Sigmoid colon (tissue), 7 donors: ENCODE data around the gene POLR2C. TPM values are rescaled to one million over a fixed set of nuclear protein-coding genes. Genes with fewer than 3 reads are reported as not detected.

Experiments
- DNase-seq: peaks from one replicate; pipeline ENCODE4 v3.0.0-alpha.2; 2019
- H3K27ac ChIP-seq, 4 donors: fragments of 200-600 bp; sonication (generic); one replicate each; pipeline ENCODE4 v1.5.1; 2016 to 2019; ENCODE audit warnings: mild to moderate bottlenecking in 1 of 4
- H3K27me3 ChIP-seq, 3 donors: fragments of 200-600 bp; sonication (generic); one replicate each; pipeline ENCODE4 v1.5.1; 2019; ENCODE audit warnings: mild to moderate bottlenecking in 1 of 3
- H3K36me3 ChIP-seq, 4 donors: fragments of 200-600 bp; sonication (generic); one replicate each; pipeline ENCODE4 v1.5.1; 2016 to 2019
- H3K4me1 ChIP-seq, 4 donors: fragments of 200-600 bp; sonication (generic); one replicate each; pipeline ENCODE4 v1.5.1; 2017 to 2019
- H3K4me3 ChIP-seq, 4 donors: fragments of 200-600 bp; sonication (generic); one replicate each; pipeline ENCODE4 v1.5.1; 2017 to 2019; ENCODE audit warnings: mild to moderate bottlenecking in 2 of 4, moderate library complexity in 1 of 4
- H3K9me3 ChIP-seq, 4 donors: fragments of 200-600 bp in 3 of 4; sonication (generic) in 3 of 4; one replicate each; pipeline versions ENCODE4 v1.5.1 to v1.6.1; 2013 to 2019
- EP300 ChIP-seq, 4 donors: sonication (generic); formaldehyde crosslinking; IDR thresholded peaks; one replicate each; pipeline ENCODE4 v1.6.1; 2017; ENCODE audit warnings: antibody characterized with exemption in 4 of 4
- POLR2A ChIP-seq, 2 donors: fragments of 450-650 bp; IDR thresholded peaks; one replicate each; pipeline ENCODE4 v1.6.1; 2016; ENCODE audit warnings: antibody characterized with exemption in 2 of 2, mild to moderate bottlenecking in 2 of 2, moderate library complexity in 2 of 2
- POLR2AphosphoS5 ChIP-seq, 4 donors: sonication (generic); formaldehyde crosslinking; IDR thresholded peaks; one replicate each; pipeline ENCODE4 v1.6.1; 2017; ENCODE audit warnings: antibody characterized with exemption in 4 of 4
- WGBS, 2 donors: extraction: QIAGEN DNeasy Blood & Tissue Kit; methylation state at CpG; one replicate each; pipeline ENCODE4 v1.1.7; 2013; 5-methylcytosine and 5-hydroxymethylcytosine counted together
- intact Hi-C: fragments of 100-400 bp; cut with DNase I; formaldehyde crosslinking; loops from one replicate; pipeline ENCODE4 v1.15.1; 2023
- polyA plus RNA-seq, 3 donors: library from polyadenylated mRNA; stranded (reverse); fragments of 200-250 nt; gene quantifications; one replicate each; pipeline ENCODE4 v1.2.3, GENCODE V29; 2013
- total RNA-seq, 4 donors: library from RNA; depleted of rRNA; stranded (reverse); fragments of >200 nt; gene quantifications; one replicate each; pipeline ENCODE4 v1.1.0, GENCODE V29; 2016
- TF ChIP-seq, protein P1 (sequence below), 4 experiments: fragments of 450-650 bp in 3 of 4; fragments of 200-600 bp in 1 of 4; IDR thresholded peaks; one replicate each; pipeline ENCODE4 v1.5.1; 2016 to 2019; ENCODE audit warnings: antibody characterized with exemption in 4 of 4, mild to moderate bottlenecking in 3 of 4, moderate library complexity in 2 of 4
- donor health status: healthy with polysubstance abuse.
- donor health status: Bipolar disorder and iron deficiency.
- donor health status: healthy.

Gene POLR2C
- total and polyA plus RNA-seq, 7 donors, result 52.3 to 141 (median 77.7) TPM

DNA sequence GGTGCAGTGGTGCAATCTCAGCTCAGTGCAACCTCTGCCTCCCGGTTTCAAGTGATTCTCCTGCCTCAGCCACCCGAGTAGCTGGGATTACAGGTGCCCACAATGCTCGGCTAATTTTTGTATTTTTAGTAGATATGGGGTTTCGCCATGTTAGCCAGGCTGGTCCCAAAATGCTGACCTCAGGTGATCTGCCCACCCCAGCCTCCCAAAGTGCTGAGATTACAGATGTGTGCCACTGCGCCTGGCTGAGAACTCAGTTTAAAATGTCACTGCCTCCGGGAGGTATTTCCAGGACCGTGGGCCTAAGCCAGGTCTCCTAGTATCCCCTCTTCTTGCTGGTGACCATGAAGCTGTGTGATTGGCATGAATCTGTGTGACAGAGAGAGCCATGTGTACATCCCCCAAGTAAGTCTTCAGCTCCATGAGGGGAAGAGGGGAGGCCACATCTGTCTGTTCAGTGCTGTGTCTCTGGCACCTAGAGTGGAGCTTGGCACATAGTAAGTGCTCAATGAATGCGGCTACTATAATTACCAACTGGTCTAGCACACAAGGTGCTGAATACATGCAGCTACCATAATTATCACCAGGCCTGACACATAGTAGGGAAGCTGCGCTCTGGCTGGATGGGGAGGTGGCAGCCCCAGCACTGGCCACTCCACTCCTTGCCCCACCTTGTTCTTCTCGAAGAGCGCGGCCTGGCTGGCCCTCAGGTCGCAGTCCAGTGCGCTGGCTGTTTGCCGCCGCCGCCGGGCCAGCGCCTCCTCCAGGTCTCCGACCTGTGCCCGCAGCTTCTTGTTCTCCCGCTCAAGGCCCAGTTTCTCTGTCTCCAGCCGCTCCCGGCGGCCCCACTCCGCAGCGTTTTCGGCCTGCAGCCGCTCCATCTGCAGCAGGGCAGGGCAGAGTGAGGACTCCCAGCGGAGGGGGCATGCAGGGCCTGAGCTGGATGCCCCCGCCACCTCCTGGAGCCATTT lies 55.2 kb downstream of the POLR2C start:
- Histone ChIP-seq H3K36me3 (peaks cover 9 to 49% (median 21%) of the 10 kb centered on the region in 4 donors), H3K27ac (no peak overlapping the region), H3K9me3 (no peaks in the 10 kb centered on the region), H3K4me3 (no peak overlapping the region), H3K4me1 (peaks cover 0 to 12% (median 7%) of the 10 kb centered on the region in 4 donors), H3K27me3 (no peaks in the 10 kb centered on the region)
- DNase-seq, result no peak
- WGBS, 2 donors, result 93 to 95% methylated on average over 31 of the region's 31 CpGs
- intact Hi-C loops, result loop anchor here (5.0 kb wide), 2 partner anchors 55 to 215 kb away; partner anchors contain the start of gene POLR2C
- no peak for TF ChIP-seq EP300 (IDR thresholded peaks at IDR 0.05)
- TF ChIP-seq, protein P1, sequence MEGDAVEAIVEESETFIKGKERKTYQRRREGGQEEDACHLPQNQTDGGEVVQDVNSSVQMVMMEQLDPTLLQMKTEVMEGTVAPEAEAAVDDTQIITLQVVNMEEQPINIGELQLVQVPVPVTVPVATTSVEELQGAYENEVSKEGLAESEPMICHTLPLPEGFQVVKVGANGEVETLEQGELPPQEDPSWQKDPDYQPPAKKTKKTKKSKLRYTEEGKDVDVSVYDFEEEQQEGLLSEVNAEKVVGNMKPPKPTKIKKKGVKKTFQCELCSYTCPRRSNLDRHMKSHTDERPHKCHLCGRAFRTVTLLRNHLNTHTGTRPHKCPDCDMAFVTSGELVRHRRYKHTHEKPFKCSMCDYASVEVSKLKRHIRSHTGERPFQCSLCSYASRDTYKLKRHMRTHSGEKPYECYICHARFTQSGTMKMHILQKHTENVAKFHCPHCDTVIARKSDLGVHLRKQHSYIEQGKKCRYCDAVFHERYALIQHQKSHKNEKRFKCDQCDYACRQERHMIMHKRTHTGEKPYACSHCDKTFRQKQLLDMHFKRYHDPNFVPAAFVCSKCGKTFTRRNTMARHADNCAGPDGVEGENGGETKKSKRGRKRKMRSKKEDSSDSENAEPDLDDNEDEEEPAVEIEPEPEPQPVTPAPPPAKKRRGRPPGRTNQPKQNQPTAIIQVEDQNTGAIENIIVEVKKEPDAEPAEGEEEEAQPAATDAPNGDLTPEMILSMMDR (IDR thresholded peaks at IDR 0.05), result no peak
- TF ChIP-seq POLR2AphosphoS5 (IDR thresholded peaks at IDR 0.05), result no peak
- no peak for TF ChIP-seq POLR2A (IDR thresholded peaks at IDR 0.05)

DNA sequence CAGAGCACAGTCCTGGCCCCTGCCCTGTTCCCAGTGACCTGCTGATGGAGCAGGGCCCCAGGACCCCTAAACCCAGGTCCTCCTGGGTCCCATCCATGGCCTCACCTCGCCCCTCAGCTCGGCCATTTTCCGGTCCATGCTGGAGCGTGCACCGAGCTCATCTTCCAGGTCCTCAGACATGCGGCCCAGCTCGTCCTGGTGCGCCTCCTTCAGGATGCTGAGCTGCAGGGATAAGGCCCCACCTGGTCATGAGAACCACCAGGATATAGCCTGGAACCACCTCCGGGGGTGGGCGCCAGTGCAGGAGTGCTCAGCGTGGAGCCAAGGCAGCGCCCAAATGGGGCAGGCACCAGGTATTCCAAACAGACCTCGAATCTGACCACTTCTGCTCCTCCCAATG lies 56.0 kb downstream of the POLR2C start:
- H3K4me3 ChIP-seq, result no peak overlapping the region
- TF ChIP-seq POLR2AphosphoS5 (IDR thresholded peaks at IDR 0.05), result no peak
- no peak for TF ChIP-seq POLR2A (IDR thresholded peaks at IDR 0.05)
- TF ChIP-seq EP300 (IDR thresholded peaks at IDR 0.05), result no peak
- TF ChIP-seq, protein P1 (IDR thresholded peaks at IDR 0.05), result no peak

DNA sequence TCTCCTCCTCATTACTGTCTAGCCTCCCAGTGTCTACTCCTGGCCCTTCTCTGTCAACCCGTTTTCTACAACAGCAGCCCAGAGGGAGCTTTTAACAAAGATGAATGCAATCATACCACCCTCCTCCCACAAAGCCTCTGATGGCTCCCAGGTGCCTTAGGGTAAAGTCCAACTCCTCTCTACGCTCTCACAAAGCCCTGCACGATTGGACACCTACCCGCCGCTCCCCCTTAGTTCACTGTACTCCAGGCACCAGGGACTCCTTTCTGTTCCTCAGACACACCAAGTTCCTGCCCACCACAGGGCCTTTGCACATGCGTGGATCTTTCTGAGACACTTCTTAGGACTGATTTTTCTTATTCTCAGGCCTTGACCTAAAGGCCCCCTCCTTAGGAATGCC lies 56.4 kb downstream of the POLR2C start:
- no peak overlapping the region for H3K4me3 ChIP-seq
- intact Hi-C loops, result loop anchor here (1.0 to 5.0 kb wide), 3 partner anchors 57 to 217 kb away; partner anchors contain the start of gene POLR2C
- H3K27ac ChIP-seq, result no peak overlapping the region
- DNase-seq, result no peak
- TF ChIP-seq, protein P1 (IDR thresholded peaks at IDR 0.05), result no peak
- TF ChIP-seq POLR2A (IDR thresholded peaks at IDR 0.05) (no peak), POLR2AphosphoS5 (IDR thresholded peaks at IDR 0.05) (no peak), EP300 (IDR thresholded peaks at IDR 0.05) (no peak)
- whole genome bisulfite sequencing, 2 donors, result 31 to 76% methylated on average over 6 of the region's 6 CpGs
- peaks cover 9 to 50% (median 21%) of the 10 kb centered on the region in 4 donors for H3K36me3 ChIP-seq
- no peaks in the 10 kb centered on the region for H3K27me3 ChIP-seq
- H3K9me3 ChIP-seq, result no peaks in the 10 kb centered on the region
- peaks cover 0 to 3% (median 0%) of the 10 kb centered on the region in 4 donors for H3K4me1 ChIP-seq

More for the DNA sequence above, 56.0 kb downstream of the POLR2C start:
- Histone ChIP-seq H3K27ac (no peak overlapping the region), H3K27me3 (no peaks in the 10 kb centered on the region), H3K36me3 (peaks cover 9 to 50% (median 21%) of the 10 kb centered on the region in 4 donors), H3K9me3 (no peaks in the 10 kb centered on the region), H3K4me1 (peaks cover 0 to 4% (median 3%) of the 10 kb centered on the region in 4 donors)
- intact Hi-C loops, result loop anchor here (5.0 kb wide), 2 partner anchors 56 to 216 kb away; partner anchors contain the start of gene POLR2C
- WGBS, 2 donors, result 81 to 89% methylated on average over 13 of the region's 13 CpGs
- DNase-seq, result no peak

DNA sequence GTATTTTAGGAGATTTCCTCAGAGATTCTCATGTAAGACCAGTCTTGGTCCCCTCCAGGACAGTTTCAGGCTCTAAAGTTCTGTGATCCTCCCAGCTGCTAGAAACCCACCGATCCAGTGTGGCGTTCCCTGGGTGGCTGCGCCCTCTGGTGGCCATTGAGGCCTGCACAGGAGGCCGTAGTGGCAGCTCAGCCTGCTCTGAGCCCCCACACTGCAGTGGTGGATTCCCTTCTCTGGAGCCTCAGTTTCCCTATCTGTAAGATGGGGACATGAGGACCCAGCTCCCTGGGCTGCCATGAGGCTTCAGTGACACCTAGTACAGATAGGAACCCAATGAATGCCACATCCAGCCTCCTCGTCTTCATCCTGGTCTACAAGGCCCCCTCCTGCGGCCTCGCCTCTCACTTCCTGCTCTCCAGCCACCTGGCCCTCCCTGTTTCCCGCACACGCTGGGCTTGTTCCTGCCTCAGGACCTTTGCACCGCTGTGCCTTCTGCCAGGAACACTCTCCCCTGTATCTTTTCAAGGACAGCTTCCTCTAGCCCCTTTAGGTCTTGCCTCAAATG lies 57.4 kb downstream of the POLR2C start:
- WGBS, 2 donors, result 29 to 31% methylated on average over 10 of the region's 10 CpGs
- Histone ChIP-seq H3K4me1 (peaks cover 0 to 3% (median 0%) of the 10 kb centered on the region in 4 donors), H3K36me3 (peaks cover 9 to 50% (median 21%) of the 10 kb centered on the region in 4 donors), H3K27me3 (no peaks in the 10 kb centered on the region), H3K4me3 (no peak overlapping the region), H3K9me3 (no peaks in the 10 kb centered on the region), H3K27ac (no peak overlapping the region)
- TF ChIP-seq POLR2AphosphoS5 (IDR thresholded peaks at IDR 0.05) (no peak), EP300 (IDR thresholded peaks at IDR 0.05) (no peak), POLR2A (IDR thresholded peaks at IDR 0.05) (no peak)
- TF ChIP-seq, protein P1 (IDR thresholded peaks at IDR 0.05), result peak; percentile 77 to 96 (median 86)
- DNase-seq, result peak; percentile 88
- intact Hi-C loops, result loop anchor here (1.0 to 5.0 kb wide), 3 partner anchors 58 to 218 kb away; partner anchors contain the start of gene POLR2C

Other genes starting within 250 kb of the POLR2C start
- gene ARL2BP, start 217.4 kb upstream of the POLR2C start, total RNA-seq, result 10 to 100 TPM; 64.7 to 85.6 (median 74.4) TPM
- gene ARL2BP, start 217.4 kb upstream of the POLR2C start, polyA plus RNA-seq, result 10 to 100 TPM; 28.6 to 39.0 (median 36.8) TPM
- gene PLLP, start 178.0 kb upstream of the POLR2C start, total RNA-seq, result 1 to 10 TPM in 3 of 4 donors, under 1 TPM in 1; 0.99 to 4.7 (median 2.8) TPM
- gene PLLP, start 178.0 kb upstream of the POLR2C start, polyA plus RNA-seq, result 10 to 100 TPM in 1 of 3 donors, 1 to 10 TPM in 2; 4.2 to 10.2 (median 8.0) TPM
- not detected for gene CCL22, start 103.9 kb upstream of the POLR2C start, total RNA-seq
- gene CCL22, start 103.9 kb upstream of the POLR2C start, polyA plus RNA-seq, result 1 to 10 TPM in 1 of 3 donors, not detected in 2; 2.9 TPM
- gene CX3CL1, start 90.2 kb upstream of the POLR2C start, total RNA-seq, result 10 to 100 TPM in 1 of 4 donors, 1 to 10 TPM in 3; 3.5 to 18.6 (median 6.7) TPM
- 10 to 100 TPM in 1 of 3 donors, under 1 TPM in 2; 0.23 to 11.1 (median 0.60) TPM for gene CX3CL1, start 90.2 kb upstream of the POLR2C start, polyA plus RNA-seq
- not detected for gene CCL17, start 57.9 kb upstream of the POLR2C start, total RNA-seq
- 1 to 10 TPM in 1 of 3 donors, not detected in 2; 7.6 TPM for gene CCL17, start 57.9 kb upstream of the POLR2C start, polyA plus RNA-seq
- 10 to 100 TPM; 17.1 to 22.5 (median 20.1) TPM for gene CIAPIN1, start 15.3 kb upstream of the POLR2C start, total RNA-seq
- 10 to 100 TPM; 34.8 to 46.2 (median 45.2) TPM for gene CIAPIN1, start 15.3 kb upstream of the POLR2C start, polyA plus RNA-seq
- 10 to 100 TPM; 61.4 to 74.5 (median 71.3) TPM for gene COQ9, start 15.2 kb upstream of the POLR2C start, total RNA-seq
- 100 to 1,000 TPM in 2 of 3 donors, 10 to 100 TPM in 1; 91.6 to 154 (median 123) TPM for gene COQ9, start 15.2 kb upstream of the POLR2C start, polyA plus RNA-seq
- 10 to 100 TPM in 2 of 4 donors, 1 to 10 TPM in 2; 3.9 to 21.8 (median 10.1) TPM for gene DOK4, start 23.8 kb downstream of the POLR2C start, total RNA-seq
- gene DOK4, start 23.8 kb downstream of the POLR2C start, polyA plus RNA-seq, result 100 to 1,000 TPM; 102 to 147 (median 103) TPM
- 10 to 100 TPM; 17.8 to 46.8 (median 21.0) TPM for gene CCDC102A, start 73.9 kb downstream of the POLR2C start, total RNA-seq
- gene CCDC102A, start 73.9 kb downstream of the POLR2C start, polyA plus RNA-seq, result 1 to 10 TPM; 1.6 to 4.0 (median 2.4) TPM
- under 1 TPM in 1 of 4 donors, not detected in 3; 0.36 TPM for gene ADGRG5, start 80.0 kb downstream of the POLR2C start, total RNA-seq
- 1 to 10 TPM in 1 of 3 donors, under 1 TPM in 2; 0.60 to 4.0 (median 0.69) TPM for gene ADGRG5, start 80.0 kb downstream of the POLR2C start, polyA plus RNA-seq
- gene ADGRG1, start 166.0 kb downstream of the POLR2C start, total RNA-seq, result 1 to 10 TPM; 5.0 to 8.0 (median 6.7) TPM
- 10 to 100 TPM in 1 of 3 donors, 1 to 10 TPM in 2; 5.3 to 36.3 (median 7.8) TPM for gene ADGRG1, start 166.0 kb downstream of the POLR2C start, polyA plus RNA-seq
- 1 to 10 TPM; 3.0 to 6.6 (median 4.9) TPM for gene ADGRG3, start 205.6 kb downstream of the POLR2C start, total RNA-seq
- 1 to 10 TPM in 2 of 3 donors, under 1 TPM in 1; 0.69 to 3.6 (median 2.4) TPM for gene ADGRG3, start 205.6 kb downstream of the POLR2C start, polyA plus RNA-seq
- not detected for gene DRC7, start 232.1 kb downstream of the POLR2C start, total RNA-seq
- gene DRC7, start 232.1 kb downstream of the POLR2C start, polyA plus RNA-seq, result not detected